Sigmoid colon (tissue), 7 donors: Measurements from ENCODE around the gene TRPM4. TPM values are rescaled to one million over a fixed set of nuclear protein-coding genes. Genes with fewer than 3 reads are reported as not detected.

Experiments used
- DNase-seq: peaks from one replicate; pipeline ENCODE4 v3.0.0-alpha.2; 2019
- H3K27ac ChIP-seq, 4 donors: fragments of 200-600 bp; sonication (generic); one replicate each; pipeline ENCODE4 v1.5.1; 2016 to 2019; ENCODE audit warnings: mild to moderate bottlenecking in 1 of 4
- H3K27me3 ChIP-seq, 3 donors: fragments of 200-600 bp; sonication (generic); one replicate each; pipeline ENCODE4 v1.5.1; 2019; ENCODE audit warnings: mild to moderate bottlenecking in 1 of 3
- H3K36me3 ChIP-seq, 4 donors: fragments of 200-600 bp; sonication (generic); one replicate each; pipeline ENCODE4 v1.5.1; 2016 to 2019
- H3K4me1 ChIP-seq, 4 donors: fragments of 200-600 bp; sonication (generic); one replicate each; pipeline ENCODE4 v1.5.1; 2017 to 2019
- H3K4me3 ChIP-seq, 4 donors: fragments of 200-600 bp; sonication (generic); one replicate each; pipeline ENCODE4 v1.5.1; 2017 to 2019; ENCODE audit warnings: mild to moderate bottlenecking in 2 of 4, moderate library complexity in 1 of 4
- H3K9me3 ChIP-seq, 4 donors: fragments of 200-600 bp in 3 of 4; sonication (generic) in 3 of 4; one replicate each; pipeline versions ENCODE4 v1.5.1 to v1.6.1; 2013 to 2019
- EP300 ChIP-seq, 4 donors: sonication (generic); formaldehyde crosslinking; IDR thresholded peaks; one replicate each; pipeline ENCODE4 v1.6.1; 2017; ENCODE audit warnings: antibody characterized with exemption in 4 of 4
- POLR2A ChIP-seq, 2 donors: fragments of 450-650 bp; IDR thresholded peaks; one replicate each; pipeline ENCODE4 v1.6.1; 2016; ENCODE audit warnings: antibody characterized with exemption in 2 of 2, mild to moderate bottlenecking in 2 of 2, moderate library complexity in 2 of 2
- POLR2AphosphoS5 ChIP-seq, 4 donors: sonication (generic); formaldehyde crosslinking; IDR thresholded peaks; one replicate each; pipeline ENCODE4 v1.6.1; 2017; ENCODE audit warnings: antibody characterized with exemption in 4 of 4
- WGBS, 2 donors: extraction: QIAGEN DNeasy Blood & Tissue Kit; methylation state at CpG; one replicate each; pipeline ENCODE4 v1.1.7; 2013; 5-methylcytosine and 5-hydroxymethylcytosine counted together
- intact Hi-C: fragments of 100-400 bp; cut with DNase I; formaldehyde crosslinking; loops from one replicate; pipeline ENCODE4 v1.15.1; 2023
- polyA plus RNA-seq, 3 donors: library from polyadenylated mRNA; stranded (reverse); fragments of 200-250 nt; gene quantifications; one replicate each; pipeline ENCODE4 v1.2.3, GENCODE V29; 2013
- total RNA-seq, 4 donors: library from RNA; depleted of rRNA; stranded (reverse); fragments of >200 nt; gene quantifications; one replicate each; pipeline ENCODE4 v1.1.0, GENCODE V29; 2016
- TF ChIP-seq, protein P1 (sequence below), 4 experiments: fragments of 450-650 bp in 3 of 4; fragments of 200-600 bp in 1 of 4; IDR thresholded peaks; one replicate each; pipeline ENCODE4 v1.5.1; 2016 to 2019; ENCODE audit warnings: antibody characterized with exemption in 4 of 4, mild to moderate bottlenecking in 3 of 4, moderate library complexity in 2 of 4
- donor health status: healthy with polysubstance abuse.
- donor health status: Bipolar disorder and iron deficiency.
- donor health status: healthy.

TRPM4 gene
- total and polyA plus RNA-seq, 7 donors, result 7.9 to 166 (median 18.0) TPM

DNA sequence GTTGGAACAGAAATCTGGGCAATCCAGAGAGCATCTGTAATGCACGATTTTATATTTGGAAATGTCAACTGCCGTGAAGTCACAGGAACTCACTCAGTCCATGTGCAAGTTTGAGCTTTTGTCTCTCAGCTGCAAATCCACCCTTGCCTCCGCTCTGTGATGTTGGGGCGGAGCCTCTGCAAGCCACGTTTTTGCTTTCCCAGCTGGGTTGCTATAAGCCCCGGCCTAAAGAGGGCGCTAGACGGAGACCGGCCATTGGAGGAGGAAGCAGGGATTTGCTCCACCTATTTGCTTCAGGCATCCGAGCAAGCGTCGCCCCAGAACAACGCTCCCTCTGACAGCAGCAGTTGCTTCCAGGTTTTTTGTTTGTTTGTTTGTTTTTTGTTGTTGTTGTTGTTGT is 56.2 kb downstream of the TRPM4 start:
- WGBS, 2 donors, result 86 to 89% methylated on average over 13 of the region's 13 CpGs
- H3K27ac ChIP-seq, result no peak overlapping the region
- no peak for TF ChIP-seq EP300 (IDR thresholded peaks at IDR 0.05)
- TF ChIP-seq POLR2AphosphoS5 (IDR thresholded peaks at IDR 0.05), result no peak
- TF ChIP-seq, protein P1, sequence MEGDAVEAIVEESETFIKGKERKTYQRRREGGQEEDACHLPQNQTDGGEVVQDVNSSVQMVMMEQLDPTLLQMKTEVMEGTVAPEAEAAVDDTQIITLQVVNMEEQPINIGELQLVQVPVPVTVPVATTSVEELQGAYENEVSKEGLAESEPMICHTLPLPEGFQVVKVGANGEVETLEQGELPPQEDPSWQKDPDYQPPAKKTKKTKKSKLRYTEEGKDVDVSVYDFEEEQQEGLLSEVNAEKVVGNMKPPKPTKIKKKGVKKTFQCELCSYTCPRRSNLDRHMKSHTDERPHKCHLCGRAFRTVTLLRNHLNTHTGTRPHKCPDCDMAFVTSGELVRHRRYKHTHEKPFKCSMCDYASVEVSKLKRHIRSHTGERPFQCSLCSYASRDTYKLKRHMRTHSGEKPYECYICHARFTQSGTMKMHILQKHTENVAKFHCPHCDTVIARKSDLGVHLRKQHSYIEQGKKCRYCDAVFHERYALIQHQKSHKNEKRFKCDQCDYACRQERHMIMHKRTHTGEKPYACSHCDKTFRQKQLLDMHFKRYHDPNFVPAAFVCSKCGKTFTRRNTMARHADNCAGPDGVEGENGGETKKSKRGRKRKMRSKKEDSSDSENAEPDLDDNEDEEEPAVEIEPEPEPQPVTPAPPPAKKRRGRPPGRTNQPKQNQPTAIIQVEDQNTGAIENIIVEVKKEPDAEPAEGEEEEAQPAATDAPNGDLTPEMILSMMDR (IDR thresholded peaks at IDR 0.05), result no peak
- TF ChIP-seq POLR2A (IDR thresholded peaks at IDR 0.05), result no peak
- no peak overlapping the region for H3K4me3 ChIP-seq
- no peaks in the 10 kb centered on the region for H3K9me3 ChIP-seq
- H3K27me3 ChIP-seq, result no peaks in the 10 kb centered on the region
- intact Hi-C loops, result no loop called here
- H3K36me3 ChIP-seq, result peaks cover 0 to 6% (median 0%) of the 10 kb centered on the region in 4 donors
- no peak for DNase-seq
- peaks cover 0 to 12% (median 6%) of the 10 kb centered on the region in 4 donors for H3K4me1 ChIP-seq

- no peak for DNase-seq
- Histone ChIP-seq H3K4me3 (no peak overlapping the region), H3K27ac (no peak overlapping the region), H3K36me3 (peaks cover 0 to 6% (median 0%) of the 10 kb centered on the region in 4 donors), H3K9me3 (no peaks in the 10 kb centered on the region), H3K4me1 (peaks cover 0 to 12% (median 6%) of the 10 kb centered on the region in 4 donors), H3K27me3 (no peaks in the 10 kb centered on the region)
- intact Hi-C loops, result no loop called here
- 80 to 84% methylated on average over 9 of the region's 9 CpGs for WGBS, 2 donors
- TF ChIP-seq POLR2AphosphoS5 (IDR thresholded peaks at IDR 0.05) (no peak), EP300 (IDR thresholded peaks at IDR 0.05) (no peak), POLR2A (IDR thresholded peaks at IDR 0.05) (no peak)
- TF ChIP-seq, protein P1 (IDR thresholded peaks at IDR 0.05), result no peak
Observed at GRCh38 chr19:49214701-49215100, 57.1 kb downstream of the TRPM4 start.

DNA sequence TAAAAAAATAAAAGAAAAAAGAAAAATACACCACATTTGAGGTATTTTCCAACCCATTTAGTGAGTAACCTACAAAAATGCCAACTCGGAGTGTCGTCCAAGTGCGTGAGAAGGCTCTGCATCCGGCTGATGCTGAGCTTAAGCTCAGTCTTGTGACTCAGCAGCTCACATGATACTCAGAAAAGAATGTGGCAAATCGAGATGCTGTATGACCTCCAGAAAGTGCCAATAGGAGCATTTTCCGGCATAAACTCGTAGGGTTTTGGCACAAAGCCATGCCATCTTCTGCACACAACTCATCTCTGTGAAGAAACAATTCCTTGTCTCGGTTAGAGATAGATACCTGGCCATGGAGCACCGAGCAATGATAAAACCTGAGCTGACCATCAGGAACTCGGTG is 58.5 kb downstream of the TRPM4 start:
- H3K27ac ChIP-seq, result no peak overlapping the region
- intact Hi-C loops, result no loop called here
- TF ChIP-seq EP300 (IDR thresholded peaks at IDR 0.05) (no peak), POLR2AphosphoS5 (IDR thresholded peaks at IDR 0.05) (no peak), POLR2A (IDR thresholded peaks at IDR 0.05) (no peak)
- TF ChIP-seq, protein P1 (IDR thresholded peaks at IDR 0.05), result no peak
- H3K36me3 ChIP-seq, result peaks cover 0 to 6% (median 0%) of the 10 kb centered on the region in 4 donors
- 67 to 79% methylated on average over 10 of the region's 10 CpGs for WGBS, 2 donors
- H3K4me3 ChIP-seq, result no peak overlapping the region
- no peak for DNase-seq
- H3K9me3 ChIP-seq, result no peaks in the 10 kb centered on the region
- H3K27me3 ChIP-seq, result no peaks in the 10 kb centered on the region
- peaks cover 0 to under 1% (median under 1%) of the 10 kb centered on the region in 4 donors for H3K4me1 ChIP-seq

DNA sequence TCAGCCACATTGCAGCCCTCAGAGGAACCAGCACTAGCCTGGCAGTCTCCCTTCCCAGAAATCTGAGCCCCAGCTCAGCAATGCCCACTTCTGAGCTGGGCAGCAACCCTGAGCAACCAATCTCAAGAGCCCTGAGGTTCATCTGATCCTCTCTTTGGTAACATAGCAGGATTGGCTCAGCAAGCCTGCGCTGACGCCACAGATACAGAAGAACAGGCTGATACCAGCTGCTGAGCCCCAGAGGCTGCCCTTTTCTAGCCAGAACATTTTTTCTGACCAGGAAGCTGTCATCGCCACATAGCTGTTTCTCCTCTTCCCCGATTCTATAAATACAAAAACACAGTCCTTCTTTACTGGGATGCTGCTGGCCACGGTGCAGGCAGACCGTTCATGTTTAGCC is 59.8 kb downstream of the TRPM4 start:
- H3K4me3 ChIP-seq, result no peak overlapping the region
- intact Hi-C loops, result no loop called here
- no peaks in the 10 kb centered on the region for H3K27me3 ChIP-seq
- no peak for DNase-seq
- TF ChIP-seq POLR2A (IDR thresholded peaks at IDR 0.05), result no peak
- no peak for TF ChIP-seq POLR2AphosphoS5 (IDR thresholded peaks at IDR 0.05)
- TF ChIP-seq, protein P1 (IDR thresholded peaks at IDR 0.05), result no peak
- TF ChIP-seq EP300 (IDR thresholded peaks at IDR 0.05), result no peak
- no peaks in the 10 kb centered on the region for H3K4me1 ChIP-seq
- no peak overlapping the region for H3K27ac ChIP-seq
- 64 to 87% methylated on average over 6 of the region's 6 CpGs for WGBS, 2 donors
- H3K9me3 ChIP-seq, result no peaks in the 10 kb centered on the region
- no peaks in the 10 kb centered on the region for H3K36me3 ChIP-seq

GRCh38 chr19:49222011-49222410 is 64.4 kb downstream of the TRPM4 start:
- Histone ChIP-seq H3K9me3 (no peaks in the 10 kb centered on the region), H3K4me1 (peaks cover 0 to 6% (median 0%) of the 10 kb centered on the region in 4 donors), H3K27ac (no peak overlapping the region), H3K4me3 (no peak overlapping the region), H3K36me3 (no peaks in the 10 kb centered on the region), H3K27me3 (no peaks in the 10 kb centered on the region)
- TF ChIP-seq POLR2A (IDR thresholded peaks at IDR 0.05) (no peak), EP300 (IDR thresholded peaks at IDR 0.05) (no peak), POLR2AphosphoS5 (IDR thresholded peaks at IDR 0.05) (no peak)
- TF ChIP-seq, protein P1 (IDR thresholded peaks at IDR 0.05), result no peak
- 87% methylated on average over 6 of the region's 6 CpGs for WGBS, 2 donors
- intact Hi-C loops, result no loop called here
- no peak for DNase-seq
